ENCODE data around the gene LMBRD1. TPM values are rescaled to one million over a fixed set of nuclear protein-coding genes. Genes with fewer than 3 reads are reported as not detected.

LMBRD1 gene
- total and polyA plus RNA-seq, 2 of the 4 experiments (the other 2 are of a cell fraction) = 3.9 to 8.7 TPM

- H3K27ac ChIP-seq (ENCODE audit: insufficient read depth, low read length) = no peak overlapping the region
- H3K23ac ChIP-seq (ENCODE audit: low read depth, low read length) = no peak overlapping the region
- no peak overlapping the region for H2BK20ac ChIP-seq (ENCODE audit: low read depth, low read length)
- H3K27me3 ChIP-seq (ENCODE audit: control insufficient read depth, insufficient read depth, low read length) = no peaks in the 10 kb centered on the region
- DNase-seq (no peak), ATAC-seq (ENCODE audit: low read depth) (no peak)
- no peak overlapping the region for H2AK5ac ChIP-seq (ENCODE audit: low read depth, low read length)
- BruUV-seq (replicated peaks) = no TSS peak
- H4K20me1 ChIP-seq (ENCODE audit: insufficient read depth, low read length) = no peaks in the 10 kb centered on the region
- H3K36me3 ChIP-seq (ENCODE audit: control insufficient read depth, insufficient read depth, low read length) = no peaks in the 10 kb centered on the region
- no peak overlapping the region for H2AK9ac ChIP-seq (replicated peaks; ENCODE audit: low read depth, low read length, poor library complexity)
- H3K79me1 ChIP-seq (ENCODE audit: low read depth in 1 of 2, low read length in 2 of 2) = no peaks in the 10 kb centered on the region
- POLR2A ChIA-PET (ENCODE audit: unreplicated experiment) = no interaction called here
- peaks cover 2% of the 10 kb centered on the region for H3K4me1 ChIP-seq (ENCODE audit: control insufficient read depth, insufficient read depth, low read length)
- H4K5ac ChIP-seq (ENCODE audit: low read depth, low read length) = no peak overlapping the region
- H2BK5ac ChIP-seq (ENCODE audit: low read depth, low read length, poor library complexity, severe bottlenecking) = no peak overlapping the region
- dilution Hi-C loops (cut with HindIII; ENCODE audit: low sequenced_read_pairs, unreplicated experiment) (no loop called here), in situ Hi-C loops (cut with MboI; ENCODE audit: low sequenced_read_pairs) (no loop called here), intact Hi-C loops (cut with micrococcal nuclease) (no loop called here)
- H3K9me1 ChIP-seq (ENCODE audit: insufficient read depth, low read length) = no peaks in the 10 kb centered on the region
- WGBS, 2 experiments (ENCODE audit: extremely low coverage in 2 of 2, insufficient read length in 1 of 2) = no CpG with 5 or more reads among the region's 1 CpG
- H3K4me2 ChIP-seq (ENCODE audit: low read depth, low read length) = no peak overlapping the region
- no peak overlapping the region for H3K56ac ChIP-seq (ENCODE audit: extremely low read depth, insufficient read depth, low read length)
- H4K8ac ChIP-seq (ENCODE audit: low read depth in 2 of 2, low read length in 2 of 2) = no peak overlapping the region
- H3K9me3 ChIP-seq (ENCODE audit: control insufficient read depth, insufficient read depth, low read length) = no peaks in the 10 kb centered on the region
- no peak overlapping the region for H2AFZ ChIP-seq (replicated peaks; ENCODE audit: low read length, poor library complexity)
- H3K9ac ChIP-seq (ENCODE audit: low read depth, low read length) = no peak overlapping the region
- no peak overlapping the region for H2BK120ac ChIP-seq (ENCODE audit: low read depth, low read length)
- H4K91ac ChIP-seq (ENCODE audit: insufficient read depth, low read depth, low read length) = no peak overlapping the region
- no peak overlapping the region for H3K4me3 ChIP-seq (ENCODE audit: insufficient read depth, low read depth, low read length)
- no peak overlapping the region for H3K18ac ChIP-seq (ENCODE audit: low read depth, low read length)
- H3K4ac ChIP-seq (ENCODE audit: low read depth, low read length) = no peak overlapping the region
- no peak overlapping the region for H3K14ac ChIP-seq (replicated peaks; ENCODE audit: low read depth, low read length)
- no peak for TF ChIP-seq BHLHE40 (IDR thresholded peaks at IDR 0.05; ENCODE audit: low read depth, low read length)
- peak; percentile 63 for TF ChIP-seq CEBPB (IDR thresholded peaks at IDR 0.05; ENCODE audit: low read depth, low read length)
- no peak overlapping the region for H2BK15ac ChIP-seq (ENCODE audit: low read depth, low read length)
- CTCF ChIA-PET = no interaction called here
Observed at GRCh38 chr6:69690986-69691385, 105.8 kb downstream of the LMBRD1 start.
